Endothelial cell of umbilical vein (primary cell): ENCODE measurements around the gene CAMTA1. TPM values are rescaled to one million over a fixed set of nuclear protein-coding genes. Genes with fewer than 3 reads are reported as not detected.

Source experiments
- BruUV-seq: library from RNA; stranded (reverse); fragments of 400-500 nt; replicated peaks from 2 replicates; lab custom pipeline; 2021; lab: Mats Ljungman, UMichigan
- CTCF ChIA-PET: fragments of 300-600, 350-600 bp; sonication (Branson Sonifier 250); formaldehyde crosslinking; loops from one replicate; lab custom pipeline; 2021; ENCODE audit warnings: antibody characterized with exemption, inconsistent platforms; lab: Charles Lee
- POLR2A ChIA-PET: fragments of 300-600, 350-600 bp; sonication (Branson Sonifier 250); formaldehyde crosslinking; loops from one replicate; lab custom pipeline; 2021; ENCODE audit warnings: antibody characterized with exemption, inconsistent platforms; lab: Charles Lee
- DNase-seq: peaks from one replicate; pipeline ENCODE4 v3.0.0-alpha.2; 2011; ENCODE audit warnings: low read depth, low spot score
- FAIRE-seq: peaks from 2 replicates; lab custom pipeline; 2011; peaks lifted over from hg19 to GRCh38; lab: Jason Lieb, UNC
- H2AFZ ChIP-seq: 2 replicates; pipeline ENCODE4 v1.6.0; 2012; ENCODE audit warnings: low read depth, low read length, control low read depth, inconsistent platforms
- H3K27ac ChIP-seq: 2 replicates; pipeline ENCODE4 v1.5.1; 2011; ENCODE audit warnings: low read depth, mild to moderate bottlenecking, control low read depth, low read length, moderate library complexity; ENCODE audit not compliant: insufficient read depth
- H3K27me3 ChIP-seq, 2 experiments: 2 replicates each; pipeline versions ENCODE4 v1.6.0 to v1.6.1; 2011; ENCODE audit warnings: low read length in 2 of 2, mixed read lengths in 1 of 2; ENCODE audit not compliant: control insufficient read depth in 2 of 2, insufficient read depth in 2 of 2
- H3K36me3 ChIP-seq, 2 experiments: 2 replicates in 1 of 2; 3 replicates in 1 of 2; pipeline ENCODE4 v1.5.1; 2011; ENCODE audit warnings: low read length in 2 of 2, mild to moderate bottlenecking in 1 of 2, moderate library complexity in 1 of 2; ENCODE audit not compliant: control insufficient read depth in 2 of 2, insufficient read depth in 2 of 2; ENCODE audit errors: extremely low read depth in 1 of 2
- H3K4me1 ChIP-seq: 3 replicates; pipeline ENCODE4 v1.5.1; 2011; ENCODE audit warnings: mild to moderate bottlenecking, low read length; ENCODE audit not compliant: control insufficient read depth, insufficient read depth; ENCODE audit errors: extremely low read depth
- H3K4me2 ChIP-seq: 2 replicates; pipeline ENCODE4 v1.6.1; 2011; ENCODE audit warnings: low read length, control low read depth, mixed read lengths; ENCODE audit not compliant: insufficient read depth
- H3K4me3 ChIP-seq, 3 experiments: fragments of 200-600 bp in 1 of 3; sonication (generic), shearing (Covaris generic) in 1 of 3; replicated peaks in 1 of 3; 2 replicates each; pipeline ENCODE4 v1.5.1; 2011 to 2016; ENCODE audit warnings: control low read depth in 3 of 3, low read length in 3 of 3, mild to moderate bottlenecking in 2 of 3, inconsistent platforms in 1 of 3, low read depth in 1 of 3, moderate library complexity in 1 of 3; ENCODE audit not compliant: insufficient read depth in 1 of 3
- H3K79me2 ChIP-seq: 2 replicates; pipeline ENCODE4 v1.6.0; 2012; ENCODE audit warnings: low read length, inconsistent platforms; ENCODE audit not compliant: control insufficient read depth, insufficient read depth
- H3K9ac ChIP-seq: replicated peaks from 2 replicates; pipeline ENCODE3; 2011; ENCODE audit warnings: low read length, control low read depth; ENCODE audit not compliant: insufficient read depth; ENCODE audit errors: extremely low read depth
- H3K9me1 ChIP-seq: replicated peaks from 3 replicates; pipeline ENCODE4 v1.6.0; 2011; ENCODE audit warnings: mild to moderate bottlenecking, low read length; ENCODE audit not compliant: control insufficient read depth, insufficient read depth; ENCODE audit errors: extremely low read depth
- H3K9me3 ChIP-seq: replicated peaks from 2 replicates; pipeline ENCODE4 v1.5.1; 2012; ENCODE audit warnings: low read length, inconsistent platforms; ENCODE audit not compliant: control insufficient read depth, insufficient read depth
- H4K20me1 ChIP-seq: replicated peaks from 2 replicates; pipeline ENCODE3; 2011; ENCODE audit warnings: mild to moderate bottlenecking, low read length; ENCODE audit not compliant: control insufficient read depth, insufficient read depth; ENCODE audit errors: extremely low read depth
- CTCF ChIP-seq, 2 donors: IDR thresholded peaks; 1 replicate in 1 of 2; 2 replicates in 1 of 2; pipeline ENCODE4 v1.5.1; 2011; ENCODE audit warnings: low read length in 2 of 2, mild to moderate bottlenecking in 2 of 2, moderate library complexity in 2 of 2, control low read depth in 1 of 2, inconsistent platforms in 1 of 2, low read depth in 1 of 2; ENCODE audit not compliant: insufficient read depth in 1 of 2; ENCODE audit errors: extremely low read depth in 1 of 2
- EZH2 ChIP-seq: IDR thresholded peaks from 2 replicates; pipeline ENCODE4 v1.6.1; 2012; ENCODE audit warnings: borderline replicate concordance, low read depth, mild to moderate bottlenecking, moderate library complexity, low read length, inconsistent platforms; ENCODE audit not compliant: severe bottlenecking
- FOS ChIP-seq: IDR thresholded peaks from 2 replicates; pipeline ENCODE4 v1.6.1; 2011; ENCODE audit warnings: mild to moderate bottlenecking, low read length, moderate library complexity, borderline replicate concordance; ENCODE audit not compliant: insufficient read depth
- GATA2 ChIP-seq: IDR thresholded peaks from 2 replicates; pipeline ENCODE4 v1.7.0; 2011; ENCODE audit warnings: low read depth, mild to moderate bottlenecking, moderate library complexity, mixed read lengths, low read length; ENCODE audit not compliant: insufficient read length, insufficient read depth
- JUN ChIP-seq: IDR thresholded peaks from 2 replicates; pipeline ENCODE4 v1.6.1; 2011; ENCODE audit warnings: borderline replicate concordance, low read depth; ENCODE audit not compliant: insufficient read length, insufficient read depth
- MAX ChIP-seq: IDR thresholded peaks from 2 replicates; pipeline ENCODE4 v1.6.1; 2011; ENCODE audit not compliant: insufficient read depth, insufficient read length
- MYC ChIP-seq: IDR thresholded peaks from one replicate; pipeline ENCODE4 v1.6.1; 2011; ENCODE audit warnings: mild to moderate bottlenecking, low read depth, low read length
- POLR2A ChIP-seq: IDR thresholded peaks from 2 replicates; pipeline ENCODE4 v1.6.1; 2012; ENCODE audit warnings: low read depth, mild to moderate bottlenecking, control low read depth, low read length
- POLR2AphosphoS5 ChIP-seq: IDR thresholded peaks from 2 replicates; pipeline ENCODE4 v1.6.1; 2012; ENCODE audit warnings: low read depth, mild to moderate bottlenecking, control low read depth, low read length, moderate library complexity; ENCODE audit not compliant: insufficient read depth
- dilution Hi-C: fragments of 300-500 bp; cut with MboI; formaldehyde crosslinking; loops from one replicate; pipeline ENCODE4 v1.15.0; 2019; ENCODE audit warnings: low sequenced_read_pairs; ENCODE audit not compliant: extremely low pct_ligation_motif_present
- intact Hi-C: fragments of 100-400 bp; cut with micrococcal nuclease; formaldehyde crosslinking; loops from one replicate; pipeline ENCODE4 v1.10.0; 2022
- polyA plus RNA-seq, 4 experiments: library from polyadenylated mRNA; depleted of rRNA in 3 of 4; stranded (reverse) in 3 of 4; unstranded in 1 of 4; fragments of >200 nt; gene quantifications; 2 replicates each; pipeline versions ENCODE4 v1.2.1 to v1.2.3, GENCODE V29; 2011 to 2012; ENCODE audit warnings: missing spikeins in 1 of 4
- total RNA-seq: library from RNA; stranded (reverse); gene quantifications from 2 replicates; pipeline ENCODE4 v1.2.3, GENCODE V29; 2021

Gene CAMTA1
- total and polyA plus RNA-seq, 2 donors (not counting 3 experiments of a cell fraction or from before 2014, with no cell fraction given) = 50.8 to 92.7 TPM

DNA sequence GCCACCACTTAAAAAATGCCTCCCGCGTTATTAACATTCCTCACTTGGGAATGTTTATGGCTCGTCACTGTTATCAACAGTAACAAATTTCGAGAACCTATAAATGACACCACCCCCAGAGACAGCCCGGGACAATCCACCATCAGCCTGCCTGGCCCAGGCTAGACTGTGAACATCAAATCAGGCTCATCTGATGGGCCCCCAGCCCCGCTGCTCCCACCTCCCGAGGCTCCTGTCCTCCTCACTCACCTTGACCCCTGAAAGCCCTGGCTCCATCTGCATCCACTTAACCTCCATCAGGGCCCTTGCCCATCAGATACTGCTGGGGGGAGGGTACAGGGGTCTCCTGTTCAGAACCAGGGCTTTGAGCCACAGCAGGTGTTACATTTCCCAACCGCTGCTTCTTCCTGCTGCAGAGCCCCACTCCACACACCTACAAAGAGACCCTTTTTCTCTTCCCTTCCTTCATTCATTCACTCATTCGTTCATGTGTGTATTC is 829.4 kb downstream of the CAMTA1 start:
- no peak overlapping the region for H3K9ac ChIP-seq
- H3K9me1 ChIP-seq = no peaks in the 10 kb centered on the region
- H3K27me3 ChIP-seq = no peaks in the 10 kb centered on the region
- H3K4me2 ChIP-seq = no peak overlapping the region
- H3K36me3 ChIP-seq = no peaks in the 10 kb centered on the region
- FAIRE-seq (no peak), DNase-seq (no peak)
- H4K20me1 ChIP-seq = no peaks in the 10 kb centered on the region
- dilution Hi-C loops = no loop called here
- no peak overlapping the region for H2AFZ ChIP-seq
- no peak overlapping the region for H3K27ac ChIP-seq
- no peak for TF ChIP-seq CTCF (IDR thresholded peaks at IDR 0.05; ENCODE audit: extremely low read depth in 1 of 2, insufficient read depth in 1 of 2, low read depth in 1 of 2, low read length in 2 of 2)
- TF ChIP-seq GATA2 = no peak
- TF ChIP-seq MAX = no peak
- no peak for TF ChIP-seq FOS
- TF ChIP-seq JUN = no peak
- no peak for TF ChIP-seq POLR2AphosphoS5
- TF ChIP-seq MYC = no peak
- TF ChIP-seq EZH2 = no peak
- no peak for TF ChIP-seq POLR2A
- no peak overlapping the region for H3K4me3 ChIP-seq
- BruUV-seq = no TSS peak
- POLR2A ChIA-PET = no interaction called here
- intact Hi-C loops = loop anchor here (5.0 kb wide), 1 partner anchor 1452 kb away; no protein-coding TSS in a partner anchor
- no peaks in the 10 kb centered on the region for H3K9me3 ChIP-seq
- CTCF ChIA-PET = no interaction called here
- H3K4me1 ChIP-seq = no peaks in the 10 kb centered on the region
- H3K79me2 ChIP-seq = no peaks in the 10 kb centered on the region
